ENCODE data around the gene PFKFB4.

The PFKFB4 gene

DNA sequence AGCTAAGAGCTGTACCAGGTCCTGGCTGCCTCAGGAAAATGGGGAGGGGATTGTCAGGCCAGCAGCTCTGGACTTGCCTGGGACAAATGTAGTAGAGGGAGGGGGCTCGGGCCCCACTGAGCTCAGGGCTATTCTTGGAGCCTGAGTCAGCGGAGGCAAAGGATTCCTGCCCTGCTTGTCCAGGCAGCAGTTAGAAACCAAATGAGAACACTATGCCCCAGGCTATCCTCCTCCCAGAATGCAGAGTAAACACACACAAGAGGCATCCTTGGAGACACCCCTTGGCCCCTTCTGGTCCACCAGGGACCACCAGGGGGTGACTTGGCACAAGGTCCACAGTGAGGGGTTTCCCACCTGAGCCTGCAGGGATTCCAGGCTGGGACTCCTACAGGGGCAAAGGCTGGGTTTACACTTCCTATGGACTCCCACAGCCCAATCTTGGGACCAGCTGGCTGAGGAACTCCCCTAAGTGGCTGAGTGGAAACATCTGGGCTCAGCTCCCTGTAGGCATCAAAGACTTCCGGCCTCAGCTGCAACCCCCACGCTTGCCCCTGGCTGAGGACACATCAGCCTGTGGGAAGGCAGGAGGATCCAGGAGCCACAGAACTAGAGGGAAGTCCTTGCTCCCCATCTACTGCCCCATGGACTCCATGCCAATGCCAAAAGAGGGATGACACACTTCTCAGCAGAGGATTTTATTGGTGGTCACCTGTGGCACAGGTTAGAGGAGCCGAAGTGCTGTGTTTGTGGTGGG, 41.9 kb upstream of the PFKFB4 start:
- H3K36me3 Mint-ChIP-seq (ENCODE audit: low read depth) = peaks cover 35% of the 10 kb centered on the region
- peak overlapping the region; percentile 82 for H3K27ac Mint-ChIP-seq
- peaks cover 36% of the 10 kb centered on the region for H3K4me1 Mint-ChIP-seq
- no peaks in the 10 kb centered on the region for H3K9me3 Mint-ChIP-seq
- H3K4me3 Mint-ChIP-seq = no peak overlapping the region
- DNase-seq = no peak
- TF ChIP-seq, protein P1, sequence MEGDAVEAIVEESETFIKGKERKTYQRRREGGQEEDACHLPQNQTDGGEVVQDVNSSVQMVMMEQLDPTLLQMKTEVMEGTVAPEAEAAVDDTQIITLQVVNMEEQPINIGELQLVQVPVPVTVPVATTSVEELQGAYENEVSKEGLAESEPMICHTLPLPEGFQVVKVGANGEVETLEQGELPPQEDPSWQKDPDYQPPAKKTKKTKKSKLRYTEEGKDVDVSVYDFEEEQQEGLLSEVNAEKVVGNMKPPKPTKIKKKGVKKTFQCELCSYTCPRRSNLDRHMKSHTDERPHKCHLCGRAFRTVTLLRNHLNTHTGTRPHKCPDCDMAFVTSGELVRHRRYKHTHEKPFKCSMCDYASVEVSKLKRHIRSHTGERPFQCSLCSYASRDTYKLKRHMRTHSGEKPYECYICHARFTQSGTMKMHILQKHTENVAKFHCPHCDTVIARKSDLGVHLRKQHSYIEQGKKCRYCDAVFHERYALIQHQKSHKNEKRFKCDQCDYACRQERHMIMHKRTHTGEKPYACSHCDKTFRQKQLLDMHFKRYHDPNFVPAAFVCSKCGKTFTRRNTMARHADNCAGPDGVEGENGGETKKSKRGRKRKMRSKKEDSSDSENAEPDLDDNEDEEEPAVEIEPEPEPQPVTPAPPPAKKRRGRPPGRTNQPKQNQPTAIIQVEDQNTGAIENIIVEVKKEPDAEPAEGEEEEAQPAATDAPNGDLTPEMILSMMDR (IDR thresholded peaks at IDR 0.05) = no peak
- no peaks in the 10 kb centered on the region for H3K27me3 Mint-ChIP-seq (ENCODE audit: low read depth, poor library complexity)

DNA sequence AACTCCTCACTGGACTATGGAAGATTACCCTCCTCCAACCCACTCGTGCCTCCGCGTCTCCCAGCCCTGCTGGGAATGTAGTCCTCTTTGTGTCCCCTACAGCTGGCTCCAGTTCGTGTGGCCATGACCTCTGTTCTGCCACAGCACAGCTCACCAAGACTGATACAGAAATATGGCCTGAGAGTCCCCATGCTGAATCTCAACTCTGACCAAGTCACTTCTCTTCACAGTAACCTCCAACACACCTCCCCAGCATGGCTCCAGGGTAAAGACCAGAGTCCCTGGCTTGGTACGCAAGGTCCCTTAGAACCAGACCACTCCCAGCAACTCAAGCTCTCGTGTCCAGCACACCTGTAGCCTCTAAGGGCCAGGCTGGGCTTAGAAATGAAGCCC, 40.8 kb upstream of the PFKFB4 start:
- peak overlapping the region; percentile 90 for H3K27ac Mint-ChIP-seq

DNA sequence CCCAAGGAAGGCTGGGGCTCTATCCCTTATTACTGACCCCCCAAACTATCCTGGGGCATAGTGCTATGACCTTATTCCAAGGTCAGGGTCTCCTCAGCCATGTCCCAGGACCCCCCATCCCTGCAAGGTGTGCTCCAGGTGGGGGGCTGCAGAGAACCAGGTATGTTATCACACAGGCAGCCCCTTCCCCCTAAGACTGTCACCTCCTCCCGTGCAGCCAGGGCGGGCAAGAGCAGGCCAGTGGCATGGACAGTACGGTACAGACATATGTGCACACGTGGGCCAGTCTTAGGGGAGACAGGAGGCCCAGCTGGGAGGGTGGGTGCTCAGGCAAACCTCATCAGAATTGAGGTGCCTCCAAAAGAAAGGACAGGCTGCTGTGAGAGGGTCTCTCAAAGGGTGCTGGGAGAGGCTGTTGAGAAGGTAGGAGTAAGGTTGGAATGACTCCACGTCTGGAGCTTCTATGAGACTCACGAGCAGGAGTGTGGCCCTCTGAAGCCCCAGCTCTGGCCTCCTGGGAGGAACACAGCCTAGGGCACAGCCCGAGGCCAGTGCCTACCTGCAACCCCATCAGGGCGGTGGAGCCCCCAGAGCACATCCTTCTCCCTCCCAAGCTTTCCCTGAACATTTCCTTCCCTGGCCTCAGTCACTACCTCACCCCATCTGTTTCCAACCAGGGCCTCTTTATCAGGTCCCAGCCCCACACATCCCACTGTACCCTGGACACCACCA, 40.2 kb upstream of the PFKFB4 start:
- peaks cover 23% of the 10 kb centered on the region for H3K36me3 Mint-ChIP-seq (ENCODE audit: low read depth)
- no peaks in the 10 kb centered on the region for H3K9me3 Mint-ChIP-seq
- H3K27me3 Mint-ChIP-seq (ENCODE audit: low read depth, poor library complexity) = no peaks in the 10 kb centered on the region
- peaks cover 41% of the 10 kb centered on the region for H3K4me1 Mint-ChIP-seq
- no peak for DNase-seq
- no peak overlapping the region for H3K4me3 Mint-ChIP-seq
- peak overlapping the region; percentile 90 for H3K27ac Mint-ChIP-seq
- TF ChIP-seq, protein P1 (IDR thresholded peaks at IDR 0.05) = no peak

More for the DNA sequence above, 40.8 kb upstream of the PFKFB4 start:
- Mint-ChIP-seq H3K4me3 (no peak overlapping the region), H3K27me3 (ENCODE audit: low read depth, poor library complexity) (no peaks in the 10 kb centered on the region), H3K36me3 (ENCODE audit: low read depth) (peaks cover 27% of the 10 kb centered on the region), H3K9me3 (no peaks in the 10 kb centered on the region), H3K4me1 (peaks cover 41% of the 10 kb centered on the region)
- DNase-seq = no peak
- TF ChIP-seq, protein P1 (IDR thresholded peaks at IDR 0.05) = no peak

DNA sequence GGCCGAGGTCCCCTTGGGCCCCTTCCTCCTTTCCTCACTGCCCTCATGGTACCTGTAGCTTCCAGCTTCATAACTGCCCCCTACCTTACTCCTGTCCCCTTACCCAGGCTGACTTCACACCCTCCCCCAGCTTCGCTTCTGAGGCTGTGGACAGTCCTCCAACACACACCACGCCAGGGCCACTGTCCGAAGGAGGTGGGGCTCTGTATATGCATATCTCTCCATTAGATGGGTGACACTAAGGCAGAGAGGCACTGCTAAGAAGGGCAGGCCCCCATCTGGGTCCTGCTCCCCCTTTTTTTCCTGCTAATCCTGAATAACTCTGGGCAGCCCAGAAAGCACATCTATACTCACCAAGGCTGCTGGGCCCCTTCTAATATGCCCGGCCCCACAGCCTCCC, 39.6 kb upstream of the PFKFB4 start:
- Mint-ChIP-seq H3K36me3 (ENCODE audit: low read depth) (peaks cover 23% of the 10 kb centered on the region), H3K4me1 (peaks cover 42% of the 10 kb centered on the region), H3K4me3 (no peak overlapping the region), H3K27me3 (ENCODE audit: low read depth, poor library complexity) (no peaks in the 10 kb centered on the region), H3K9me3 (no peaks in the 10 kb centered on the region), H3K27ac (peak overlapping the region; percentile 96)
- no peak for DNase-seq
- TF ChIP-seq, protein P1 (IDR thresholded peaks at IDR 0.05) = no peak

DNA sequence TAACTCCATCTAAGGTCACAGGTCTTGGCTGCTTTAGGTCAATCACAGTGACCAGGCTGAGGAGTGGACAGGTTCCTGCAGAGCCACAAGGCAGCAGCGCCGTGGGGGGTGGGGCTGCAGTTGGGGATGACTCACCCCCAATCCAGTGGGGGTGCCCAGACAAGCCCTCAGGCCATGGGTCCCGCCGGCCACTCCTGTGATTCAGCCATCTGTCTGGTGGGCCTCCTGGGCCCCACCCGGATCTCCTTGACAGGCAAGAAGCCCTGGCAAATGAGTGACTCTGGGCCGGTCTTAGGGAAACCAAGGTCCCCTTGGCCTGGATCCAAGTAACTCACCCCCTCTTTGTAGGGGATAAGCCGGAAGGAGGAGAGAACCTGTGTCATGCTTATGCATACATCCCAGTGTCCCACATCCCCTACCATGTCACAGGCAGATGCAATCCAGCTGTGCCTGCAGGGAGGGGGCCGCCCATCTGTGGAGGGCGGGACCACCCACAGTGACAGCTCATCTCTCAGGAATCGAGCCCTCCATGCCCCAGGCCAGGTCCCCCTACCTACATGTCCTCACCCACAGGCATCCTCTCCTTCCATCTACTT, 39.0 kb upstream of the PFKFB4 start:
- no peaks in the 10 kb centered on the region for H3K27me3 Mint-ChIP-seq (ENCODE audit: low read depth, poor library complexity)
- peak; percentile 27 for DNase-seq
- TF ChIP-seq, protein P1 (IDR thresholded peaks at IDR 0.05) = no peak
- H3K27ac Mint-ChIP-seq = peak overlapping the region; percentile 96
- H3K4me1 Mint-ChIP-seq = peaks cover 47% of the 10 kb centered on the region
- no peak overlapping the region for H3K4me3 Mint-ChIP-seq
- H3K36me3 Mint-ChIP-seq (ENCODE audit: low read depth) = peaks cover 23% of the 10 kb centered on the region
- no peaks in the 10 kb centered on the region for H3K9me3 Mint-ChIP-seq
